HFF-Myc (cell line): ENCODE data around the gene ABCA13.

Experiments
- DNase-seq: peaks from one replicate; pipeline ENCODE4 v3.0.0-alpha.2; 2011; ENCODE audit warnings: low read depth; ENCODE audit errors: extremely low read depth
- H3K4me3 ChIP-seq: replicated peaks from 2 replicates; pipeline ENCODE4 v1.5.1; 2011; ENCODE audit warnings: low read depth, mild to moderate bottlenecking, control low read depth, low read length
- CTCF ChIP-seq: IDR thresholded peaks from 2 replicates; pipeline ENCODE4 v1.5.1; 2012; ENCODE audit warnings: mild to moderate bottlenecking, low read depth, low read length, control low read depth; ENCODE audit errors: missing control alignments

Gene ABCA13

GRCh38 chr7:48660306-48660870 lies 489.1 kb downstream of the ABCA13 start:
- no peak overlapping the region for H3K4me3 ChIP-seq
- no peak for TF ChIP-seq CTCF
- no peak for DNase-seq

- DNase-seq = no peak
- no peak overlapping the region for H3K4me3 ChIP-seq
- TF ChIP-seq CTCF = no peak
Measured at GRCh38 chr7:48664241-48664640, 493.0 kb downstream of the ABCA13 start.

GRCh38 chr7:48665353-48666135 lies 494.3 kb downstream of the ABCA13 start:
- no peak for TF ChIP-seq CTCF
- H3K4me3 ChIP-seq = no peak overlapping the region
- no peak for DNase-seq

- H3K4me3 ChIP-seq = no peak overlapping the region
- no peak for DNase-seq
- TF ChIP-seq CTCF = no peak
Measured at GRCh38 chr7:48667407-48667806, 496.1 kb downstream of the ABCA13 start.

- H3K4me3 ChIP-seq = no peak overlapping the region
- no peak for TF ChIP-seq CTCF
- DNase-seq = no peak
Measured at GRCh38 chr7:48671656-48672055, 500.4 kb downstream of the ABCA13 start.

GRCh38 chr7:48681006-48681405 lies 509.7 kb downstream of the ABCA13 start:
- H3K4me3 ChIP-seq = no peak overlapping the region
- no peak for DNase-seq
- no peak for TF ChIP-seq CTCF

- TF ChIP-seq CTCF = no peak
- no peak for DNase-seq
- H3K4me3 ChIP-seq = no peak overlapping the region
Measured at GRCh38 chr7:48691788-48692187, 520.5 kb downstream of the ABCA13 start.
